HG03196 (cell line): ENCODE results near the gene PAPOLB.

ENCODE experiments used
- ATAC-seq: cut with Tn5 transposase; IDR thresholded peaks from one replicate; pipeline ENCODE4 v1.9.1; 2021; ENCODE audit not compliant: unreplicated experiment

Gene PAPOLB

DNA sequence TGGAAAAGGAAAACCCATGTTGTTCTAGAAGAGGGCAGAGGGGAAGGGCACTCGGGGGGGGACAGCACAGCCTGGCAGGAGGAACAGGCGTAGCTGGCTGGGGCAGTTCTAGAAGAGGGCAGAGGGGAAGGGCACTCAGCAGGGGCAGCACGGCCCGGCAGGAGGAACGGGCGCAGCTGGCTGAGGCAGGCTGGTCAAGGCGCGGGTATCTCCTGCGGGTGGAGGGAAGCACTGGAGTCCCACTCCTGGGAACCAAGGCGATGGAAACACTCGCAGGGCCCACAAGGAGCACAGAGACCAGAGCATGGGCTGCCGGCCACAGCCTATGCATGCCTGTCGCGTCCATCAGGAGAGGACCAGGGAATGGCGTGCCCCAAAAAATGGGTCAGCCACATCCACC is 36.7 kb downstream of the PAPOLB start:
- ATAC-seq: no peak

DNA sequence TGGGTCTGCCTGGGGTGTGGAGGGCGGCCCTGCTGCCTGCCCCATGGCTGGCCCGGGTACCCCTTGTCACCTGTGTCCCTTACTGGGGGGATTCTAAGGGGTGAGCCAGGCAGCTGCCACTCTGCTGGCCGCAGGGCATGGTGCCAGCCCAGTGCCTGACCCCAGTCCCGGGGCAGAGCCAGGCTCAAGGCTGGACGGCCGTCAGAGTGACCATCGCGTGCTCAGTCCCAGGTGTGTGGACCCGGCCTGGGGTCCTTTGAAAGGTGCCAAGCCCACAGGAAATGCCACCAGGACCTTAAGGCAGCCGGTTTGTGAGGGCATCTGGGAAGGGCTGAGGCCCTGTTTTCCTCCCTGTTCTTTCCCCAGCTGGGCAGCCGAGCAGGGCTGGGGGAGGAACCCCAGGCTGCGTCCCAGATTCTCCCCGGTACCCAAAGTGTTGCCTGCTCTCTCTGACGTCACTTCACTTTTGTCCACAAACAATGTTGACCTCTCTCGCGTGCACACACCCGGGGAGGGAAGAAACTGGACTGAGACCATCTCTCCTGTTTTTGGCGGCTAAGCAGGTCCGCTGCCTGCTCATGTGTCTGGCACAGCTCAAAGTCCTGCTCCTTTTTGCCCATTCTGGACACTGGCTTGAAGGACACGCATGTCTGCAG is 37.6 kb downstream of the PAPOLB start:
- no peak for ATAC-seq

DNA sequence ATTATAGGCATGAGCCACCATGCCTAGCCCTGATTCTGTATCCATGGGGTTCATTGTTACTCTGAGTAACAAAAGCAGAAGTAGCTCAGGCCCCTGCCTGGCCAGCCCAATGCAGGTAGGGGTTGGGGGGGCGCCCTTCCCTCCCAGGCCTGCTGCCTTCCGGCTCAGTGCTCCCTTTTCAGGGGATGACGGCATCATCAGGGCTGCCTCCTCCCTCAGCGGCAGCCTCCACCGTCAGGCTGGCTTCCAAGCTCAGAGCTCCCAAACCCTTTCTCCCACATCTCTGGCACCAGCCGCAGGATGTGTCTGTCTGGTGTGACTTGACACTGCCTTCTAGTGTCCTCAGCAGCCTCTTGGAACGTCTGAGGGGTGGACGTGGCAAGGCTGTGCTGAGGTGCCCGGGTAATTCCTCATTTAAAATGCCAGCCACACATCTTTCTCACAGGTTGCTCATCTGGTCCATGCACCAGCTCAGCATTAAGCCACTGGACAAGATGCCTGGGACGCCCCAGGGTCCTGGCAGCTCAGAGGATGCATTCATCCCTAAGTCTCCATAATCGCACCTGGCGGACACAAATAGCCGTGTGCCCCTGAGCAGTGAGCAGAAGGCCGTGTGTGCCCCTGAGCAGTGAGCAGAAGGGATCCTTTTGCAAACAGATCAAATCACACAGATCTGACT is 38.2 kb downstream of the PAPOLB start:
- no peak for ATAC-seq

DNA sequence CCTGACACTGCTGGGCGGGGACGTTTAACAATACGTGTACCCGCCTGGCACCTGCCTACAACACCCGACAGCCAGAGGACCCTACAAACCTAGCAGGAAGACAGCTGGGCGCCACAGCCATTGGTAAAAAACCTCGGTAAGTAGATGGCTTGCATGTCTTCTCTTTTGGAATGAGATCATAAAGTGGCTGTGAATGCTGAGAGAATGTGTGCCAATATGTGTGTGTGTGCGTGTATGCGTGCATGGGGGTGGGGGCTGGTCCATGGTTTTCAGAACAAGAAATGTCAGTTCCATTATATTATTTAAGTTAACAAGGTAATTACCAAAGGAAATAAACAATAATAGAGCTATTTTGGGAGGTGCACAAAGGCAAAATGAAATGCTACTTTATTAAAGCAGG is 39.2 kb downstream of the PAPOLB start:
- ATAC-seq: no peak

DNA sequence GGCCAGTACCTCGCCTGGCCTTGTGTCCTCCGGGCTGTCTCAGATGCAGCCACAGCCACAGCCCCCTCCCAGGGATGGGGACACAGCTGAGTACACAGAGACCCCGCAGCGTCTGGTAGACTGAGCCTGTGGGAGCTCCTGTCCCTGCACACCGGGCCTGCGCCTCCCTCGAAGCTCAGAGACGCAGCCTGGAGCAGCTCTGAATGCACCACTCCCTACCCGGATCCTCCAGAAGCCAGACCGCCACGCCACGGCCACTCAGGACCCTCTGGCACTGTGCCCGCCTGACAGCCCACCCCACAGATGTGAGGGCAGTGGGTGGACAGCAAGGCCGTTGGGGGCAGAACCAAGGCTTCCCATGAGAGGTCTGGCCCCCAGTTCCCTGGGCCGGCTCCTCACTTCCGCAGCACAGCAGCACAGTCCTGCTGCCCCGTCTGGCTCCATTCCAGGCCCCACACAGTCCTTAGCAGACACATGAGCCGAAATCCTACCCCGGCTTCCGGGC is 40.8 kb downstream of the PAPOLB start:
- ATAC-seq: no peak

DNA sequence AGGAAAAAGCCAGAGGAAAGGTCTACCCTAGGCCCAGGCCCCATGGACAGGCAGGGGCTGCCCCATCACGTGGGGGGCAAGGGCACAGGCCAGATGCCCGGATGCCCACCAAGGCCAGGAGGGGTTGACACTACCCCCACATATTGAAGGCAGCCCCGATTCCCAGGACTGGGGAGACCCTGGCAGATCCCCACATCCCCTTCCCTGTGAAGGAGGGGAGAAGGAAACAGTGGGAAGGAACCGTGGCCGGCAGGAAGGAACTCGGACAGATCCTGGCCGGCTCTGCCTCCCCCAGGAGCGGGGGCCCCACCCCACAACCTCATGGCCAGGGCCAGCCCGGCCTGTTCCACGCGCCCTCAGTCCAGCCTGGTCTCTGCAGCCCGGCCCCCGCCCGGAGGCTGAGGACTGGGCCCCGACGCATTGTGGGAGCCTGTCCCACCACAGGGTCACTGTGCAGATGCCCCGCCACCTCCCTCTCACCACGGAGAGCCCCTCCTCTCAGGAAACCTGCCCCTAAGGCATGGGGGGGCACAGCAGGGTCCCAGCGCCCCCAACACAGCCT is 41.3 kb downstream of the PAPOLB start:
- ATAC-seq: no peak

DNA sequence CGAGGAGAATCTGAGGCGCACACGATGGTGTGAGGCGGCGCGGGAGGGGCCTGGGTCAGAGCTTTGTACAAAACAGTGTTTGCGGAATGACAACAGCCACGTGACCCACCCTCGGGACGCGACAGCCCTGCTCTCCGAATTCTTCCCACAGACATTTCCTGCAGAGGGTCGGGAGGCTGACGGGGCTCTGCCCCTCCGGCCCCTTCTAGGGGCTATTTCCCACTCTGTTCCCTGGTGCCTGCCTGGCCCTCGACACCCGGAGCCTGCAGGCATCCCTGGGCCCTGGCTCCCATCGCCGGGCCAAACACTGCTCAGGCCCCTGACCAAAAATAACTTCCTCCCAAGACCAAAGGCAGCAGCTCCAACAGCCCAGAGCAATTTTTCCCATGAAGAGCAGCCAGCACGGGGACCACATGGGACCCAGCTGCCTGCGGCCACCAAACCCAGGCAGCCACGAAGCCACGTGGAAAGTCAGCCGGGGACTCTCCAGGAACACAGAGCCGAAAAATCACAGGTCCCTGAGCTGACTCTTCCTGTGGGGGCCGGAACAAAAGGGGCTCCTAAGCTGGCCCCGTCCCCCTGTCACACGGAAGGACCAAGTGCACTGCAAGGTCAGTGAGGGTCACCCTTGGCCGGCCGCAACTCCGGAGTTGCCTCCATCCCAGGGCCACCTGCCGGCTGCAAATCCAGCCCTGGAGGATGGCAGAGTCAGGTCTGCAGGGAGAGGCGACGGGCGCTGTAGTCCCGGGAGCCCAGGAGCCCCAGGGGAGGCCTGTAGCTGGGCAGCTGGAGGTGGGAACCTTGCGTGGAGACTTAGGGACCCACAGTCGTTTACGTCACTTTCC is 42.0 kb downstream of the PAPOLB start:
- ATAC-seq: no peak

DNA sequence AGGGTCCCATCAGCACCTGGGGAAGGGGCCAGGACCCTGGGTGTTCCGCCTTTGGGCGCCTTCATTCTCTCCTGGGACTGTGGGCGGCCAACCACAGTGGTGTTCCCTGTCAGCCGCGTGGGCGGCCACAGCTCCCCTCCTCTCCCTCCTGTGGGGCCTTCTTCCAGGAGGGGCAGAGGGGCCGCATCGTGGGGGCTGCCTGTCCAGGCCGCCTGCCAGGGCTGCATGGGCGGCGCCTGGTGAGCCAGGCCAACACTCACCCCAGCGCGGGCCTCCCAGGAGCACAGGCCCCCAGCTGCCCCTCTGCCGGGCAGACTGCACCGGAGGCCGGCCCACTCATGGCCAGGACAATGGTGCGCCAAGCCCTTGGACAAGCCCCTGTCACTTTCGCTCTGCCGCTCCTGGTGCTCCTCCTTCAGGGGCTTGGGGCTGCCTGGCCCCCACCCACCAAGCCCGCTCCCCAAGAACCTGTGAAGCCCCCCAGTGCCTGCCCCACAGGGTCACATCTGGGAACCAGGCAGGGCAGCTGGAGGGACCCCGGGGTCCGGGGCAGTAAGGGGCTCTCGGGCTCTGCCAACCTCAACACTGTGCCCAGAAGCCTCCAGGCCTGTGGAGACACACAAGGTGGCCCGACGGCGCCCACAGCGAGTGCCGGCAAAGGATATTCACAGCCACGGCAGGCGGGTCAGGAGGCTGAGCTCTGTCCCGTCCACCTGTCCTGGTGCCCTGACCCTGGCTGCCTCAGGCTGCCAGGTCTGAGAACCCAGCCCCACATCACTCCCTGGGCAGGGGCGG is 43.6 kb downstream of the PAPOLB start:
- no peak for ATAC-seq

DNA sequence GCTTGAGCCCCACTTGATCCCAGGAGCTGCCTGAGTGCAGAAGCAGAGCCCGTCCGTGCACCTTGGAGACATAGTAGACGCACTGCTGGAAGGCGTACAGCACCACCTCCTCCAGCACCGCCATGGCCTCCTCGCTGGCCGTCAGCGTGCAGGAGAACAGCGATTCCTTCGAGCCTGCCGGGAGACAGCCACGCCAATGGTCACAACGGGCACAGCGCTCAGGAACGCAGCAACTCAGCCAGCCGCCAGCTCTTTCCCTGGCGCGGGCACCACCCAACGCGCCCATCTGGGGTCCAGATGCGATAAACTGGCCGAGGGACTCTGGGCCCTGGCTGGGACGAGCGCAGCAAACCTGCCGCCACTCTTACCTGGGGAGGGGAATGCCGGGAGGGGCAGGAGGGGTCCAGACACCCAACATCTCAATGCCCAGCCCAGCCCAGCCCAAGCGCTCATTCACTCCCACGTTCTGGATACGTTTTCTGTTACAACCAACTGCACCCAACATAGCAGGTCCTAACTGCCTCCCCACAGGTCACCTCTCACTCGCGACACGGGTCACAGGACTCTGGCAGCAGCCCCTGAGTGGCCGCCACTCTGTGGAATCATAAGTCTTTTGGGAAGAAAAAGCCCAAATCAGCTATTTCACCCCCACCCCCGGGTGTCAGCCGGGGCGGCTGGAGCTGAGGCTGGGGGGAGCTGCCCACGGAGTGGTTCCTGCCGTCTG is 44.5 kb downstream of the PAPOLB start:
- no peak for ATAC-seq

DNA sequence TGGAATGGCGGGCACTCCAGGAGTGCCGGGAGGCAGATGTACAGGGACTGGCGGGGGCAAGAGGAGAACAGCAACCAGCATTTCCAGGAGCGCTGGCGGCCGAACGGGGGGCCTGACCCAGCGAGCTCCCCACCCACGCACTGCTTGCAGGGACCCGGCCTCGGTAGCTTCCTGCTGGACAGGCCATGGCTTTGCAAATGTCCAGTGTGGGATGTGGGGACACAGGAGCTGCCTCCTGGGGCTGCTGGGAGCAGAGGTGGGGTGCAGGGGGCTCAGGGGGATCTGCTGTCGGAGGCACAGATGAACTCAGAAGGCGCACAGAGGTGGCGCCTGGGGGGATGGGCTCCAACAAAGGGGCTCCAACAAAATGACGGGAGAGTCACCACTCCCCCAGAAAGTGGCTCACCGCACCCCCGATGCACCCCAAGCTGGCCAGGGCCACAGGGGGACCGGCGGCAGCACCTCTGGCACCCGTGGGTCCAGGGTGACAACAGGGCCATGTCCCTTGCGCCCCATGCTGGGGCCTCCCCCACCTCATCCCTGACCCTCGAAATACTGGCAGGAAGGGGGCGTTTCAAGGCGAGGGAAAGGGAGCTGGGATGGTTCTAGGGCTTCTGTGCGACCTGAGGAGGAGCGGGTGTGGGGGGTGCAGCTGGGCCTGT is 45.3 kb downstream of the PAPOLB start:
- ATAC-seq: no peak

DNA sequence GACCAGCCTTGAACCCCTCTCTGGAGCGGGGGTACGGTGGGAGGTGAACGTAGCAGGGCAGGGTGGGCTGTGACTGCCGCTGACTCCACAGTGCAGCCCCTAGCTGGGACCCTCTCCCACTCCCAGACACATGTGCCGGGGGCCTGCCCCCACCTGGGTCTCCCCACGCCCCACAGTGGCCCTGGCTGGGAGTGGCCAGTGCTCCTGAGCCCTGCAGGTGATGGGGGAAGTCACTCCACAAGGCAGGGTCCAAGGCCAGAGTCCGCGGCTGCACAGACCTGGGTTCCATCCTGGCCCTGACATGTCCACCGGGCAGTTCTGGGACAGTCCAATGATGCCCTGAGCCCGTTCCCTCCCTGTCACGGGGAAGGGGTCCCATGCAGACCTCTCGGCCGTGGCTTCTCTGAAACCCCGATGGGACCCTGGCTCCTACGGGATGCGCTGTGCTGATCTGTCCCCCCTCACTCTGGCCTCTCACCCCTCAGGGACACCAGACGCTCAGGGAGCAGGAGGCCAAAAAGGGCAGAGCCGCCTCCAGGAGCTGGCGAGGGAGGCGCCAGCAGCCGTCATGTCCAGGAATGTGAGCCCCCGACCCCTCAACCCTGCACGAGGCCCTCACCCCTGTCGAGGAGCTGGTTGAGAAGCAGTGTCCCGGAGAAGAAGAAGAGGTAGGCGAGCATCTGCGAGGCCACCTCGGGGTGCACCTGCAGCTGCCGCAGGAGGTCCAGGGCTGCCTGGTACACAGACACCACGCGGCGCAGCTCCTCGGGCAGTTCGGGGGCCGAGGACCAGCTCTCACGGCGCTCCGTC is 46.0 kb downstream of the PAPOLB start:
- no peak for ATAC-seq

DNA sequence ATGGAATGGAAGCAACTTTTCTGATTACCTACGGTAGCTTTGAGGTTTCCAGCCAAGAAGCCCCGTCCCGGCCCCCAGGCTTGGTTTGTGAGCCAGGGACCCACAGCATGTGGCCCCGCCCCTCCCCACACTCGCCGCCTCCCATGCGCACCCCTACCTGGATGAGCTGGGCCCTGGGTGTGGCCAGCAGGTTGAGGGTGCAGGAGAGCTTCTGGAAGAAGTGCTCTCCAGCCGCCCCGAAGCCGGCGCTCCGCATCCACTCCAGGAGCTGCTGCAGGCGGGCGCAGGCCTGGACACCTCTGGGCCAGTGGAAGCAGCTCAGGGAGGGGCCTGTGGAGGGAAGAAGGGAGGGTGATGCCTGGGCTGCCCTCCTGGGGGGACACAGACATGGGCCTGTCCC is 46.7 kb downstream of the PAPOLB start:
- no peak for ATAC-seq

DNA sequence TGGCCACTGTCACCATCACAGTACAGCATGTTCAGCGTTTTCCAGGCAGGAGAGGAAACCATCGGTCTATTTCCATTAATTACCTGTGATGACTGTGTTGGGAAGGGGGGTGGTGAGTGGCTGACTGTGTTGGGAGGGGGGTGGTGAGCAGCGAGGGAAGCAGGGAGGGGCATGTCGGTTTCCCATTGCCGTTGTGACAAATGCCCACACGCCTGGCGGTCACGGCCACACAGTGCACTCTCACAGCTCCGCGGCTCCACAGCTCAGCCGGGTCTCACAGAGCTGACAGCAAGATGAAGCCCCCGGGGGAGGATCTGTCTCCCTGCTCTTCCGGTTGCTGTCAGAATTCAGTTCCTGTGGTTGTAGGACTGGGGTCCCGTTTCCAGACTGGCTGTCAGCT is 47.4 kb downstream of the PAPOLB start:
- ATAC-seq: no peak

DNA sequence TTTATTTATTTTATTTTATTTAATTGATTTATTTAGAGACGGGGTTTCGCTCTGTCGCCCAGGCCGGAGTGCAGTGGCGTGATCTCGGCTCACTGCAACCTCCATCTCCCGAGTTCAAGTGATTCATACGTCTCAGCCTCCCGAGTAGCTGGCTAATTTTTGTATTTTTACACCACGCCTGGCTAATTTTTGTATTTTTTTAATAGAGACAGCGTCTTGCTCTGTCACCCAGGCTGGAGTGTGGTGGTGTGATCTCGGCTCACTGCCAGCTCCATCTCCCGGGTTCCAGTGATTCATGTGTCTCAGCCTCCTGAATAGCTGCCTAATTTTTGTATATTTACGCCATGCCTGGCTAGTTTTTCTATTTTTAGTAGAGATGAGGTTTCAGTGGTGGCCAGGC is 52.2 kb downstream of the PAPOLB start:
- ATAC-seq: no peak

DNA sequence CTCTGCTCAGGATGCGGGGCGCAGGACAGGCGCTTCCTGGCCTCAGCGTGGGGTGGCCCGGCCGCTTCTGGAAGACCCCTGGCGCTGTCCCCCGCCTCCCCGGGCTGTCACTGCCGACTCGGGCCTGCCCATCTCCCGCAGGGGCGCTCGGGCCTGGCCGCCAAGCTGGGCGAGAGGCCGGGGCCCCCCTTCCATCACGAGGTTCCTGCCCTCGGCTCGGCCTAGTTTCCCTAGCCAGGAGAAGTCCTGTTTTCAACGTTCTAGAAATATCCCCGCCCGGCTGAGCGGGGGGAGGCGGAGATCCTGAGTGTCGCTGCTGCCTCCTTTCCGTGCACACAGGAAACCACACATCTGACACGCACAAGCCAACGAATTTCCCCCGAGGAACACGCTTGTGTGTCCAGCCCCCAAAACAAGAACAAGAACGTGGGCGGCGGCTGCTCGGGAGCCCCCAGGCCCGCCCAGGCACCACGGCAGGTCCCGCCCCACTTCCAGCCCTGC is 52.7 kb downstream of the PAPOLB start:
- ATAC-seq: no peak

DNA sequence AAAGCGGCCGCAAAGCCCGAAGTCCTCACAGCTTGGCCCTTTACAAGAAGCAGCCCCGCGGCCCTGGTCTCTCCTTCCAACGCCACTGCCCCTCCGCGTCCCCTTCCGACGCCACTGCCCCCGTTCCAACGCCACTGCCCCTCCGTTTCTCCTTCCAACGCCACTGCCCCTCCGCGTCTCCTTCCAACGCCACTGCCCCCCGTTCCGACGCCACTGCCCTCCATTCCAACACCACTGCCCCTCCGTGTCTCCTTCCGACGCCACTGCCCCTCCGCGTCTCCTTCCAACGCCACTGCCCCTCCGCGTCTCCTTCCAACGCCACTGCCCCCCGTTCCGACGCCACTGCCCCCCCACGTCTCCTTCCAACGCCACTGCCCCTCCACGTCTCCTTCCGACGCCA is 53.3 kb downstream of the PAPOLB start:
- ATAC-seq: no peak

DNA sequence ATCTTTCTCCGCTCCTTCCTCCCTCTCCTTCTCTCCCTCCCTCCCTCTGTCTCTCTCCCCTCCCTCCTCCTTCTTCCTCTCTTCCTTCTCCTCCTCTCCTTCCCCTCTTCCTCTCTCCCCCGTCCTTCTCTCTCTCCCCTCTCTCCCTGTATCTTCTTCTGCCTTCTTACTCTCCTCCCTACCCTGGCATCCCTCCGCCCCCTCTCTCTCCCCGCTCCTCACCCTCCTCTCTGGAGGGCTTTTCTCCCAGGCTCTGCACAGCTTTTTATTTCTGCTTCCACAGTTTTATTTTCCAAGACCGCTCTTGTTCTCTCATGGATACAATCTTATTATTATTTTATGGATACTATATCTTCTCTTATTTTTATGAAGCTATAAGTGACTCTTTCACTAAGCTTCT is 53.8 kb downstream of the PAPOLB start:
- ATAC-seq: no peak
